K562 (cell line): Measurements from ENCODE around the gene PAX8. TPM values are rescaled to one million over a fixed set of nuclear protein-coding genes. Genes with fewer than 3 reads are reported as not detected.

Experiments
- ATAC-seq: fragments of 200-7000 bp; cut with Tn5 transposase; 3 replicates; pipeline ENCODE4 v1.9.1; 2020; ENCODE audit warnings: moderate library complexity
- BruUV-seq: library from RNA; stranded (reverse); fragments of 400-500 nt; replicated peaks from 2 replicates; lab custom pipeline; 2021; lab: Mats Ljungman, UMichigan
- CTCF ChIA-PET: fragments of 300-600 bp; formaldehyde crosslinking; extraction: SDS; loops from one replicate; lab custom pipeline; 2021; ENCODE audit warnings: low intra/inter-chr PET ratio; lab: Yijun Ruan, JAX
- POLR2A ChIA-PET: fragments of 300-600, 350-650 bp; sonication (Branson Sonifier 250); formaldehyde crosslinking; extraction: SDS; loops from one replicate; lab custom pipeline; 2021; ENCODE audit warnings: antibody characterized with exemption, inconsistent platforms; lab: Yijun Ruan, JAX
- DNase-seq, 4 experiments: peaks; one replicate each; pipeline versions ENCODE4 v3.0.0 to v3.0.0-alpha.2; 2011 to 2018; ENCODE audit warnings: low spot score in 3 of 4, mixed read lengths in 3 of 4; ENCODE audit errors: extremely low read depth in 1 of 4
- FAIRE-seq: peaks from 2 replicates; lab custom pipeline; 2011; peaks lifted over from hg19 to GRCh38; lab: Jason Lieb, UNC
- H2AFZ ChIP-seq: 2 replicates; pipeline ENCODE4 v1.6.0; 2011; ENCODE audit warnings: low read depth, low read length, control low read depth, inconsistent platforms
- H3K27ac ChIP-seq: fragments of 200-600 bp; 3 replicates; pipeline ENCODE4 v1.8.0; 2011; ENCODE audit warnings: low read depth, mild to moderate bottlenecking, control low read depth, inconsistent platforms, low read length, moderate library complexity, mixed read lengths; ENCODE audit errors: extremely low read depth
- H3K27me3 ChIP-seq, 2 experiments: fragments of 300-600 bp in 1 of 2; 2 replicates in 1 of 2; 3 replicates in 1 of 2; pipeline versions ENCODE4 v1.6.0 to v1.8.0; 2011; ENCODE audit warnings: inconsistent platforms in 2 of 2, low read length in 2 of 2, mild to moderate bottlenecking in 1 of 2, mixed read lengths in 1 of 2, moderate library complexity in 1 of 2; ENCODE audit not compliant: control insufficient read depth in 2 of 2, insufficient read depth in 2 of 2
- H3K36me3 ChIP-seq: fragments of 300-600 bp; 3 replicates; pipeline ENCODE4 v1.8.0; 2011; ENCODE audit warnings: mild to moderate bottlenecking, low read length, inconsistent platforms; ENCODE audit not compliant: control insufficient read depth, insufficient read depth
- H3K4me1 ChIP-seq, 2 experiments: fragments of 200-600 bp in 1 of 2; replicated peaks in 1 of 2; 2 replicates in 1 of 2; 3 replicates in 1 of 2; pipeline versions ENCODE4 v1.5.1 to v1.8.0; 2011; ENCODE audit warnings: inconsistent platforms in 2 of 2, low read length in 2 of 2, mild to moderate bottlenecking in 1 of 2, mixed read lengths in 1 of 2, moderate library complexity in 1 of 2; ENCODE audit not compliant: control insufficient read depth in 2 of 2, insufficient read depth in 2 of 2
- H3K4me2 ChIP-seq: 2 replicates; pipeline ENCODE4 v1.6.1; 2011; ENCODE audit warnings: low read length, control low read depth, inconsistent platforms, mixed read lengths; ENCODE audit not compliant: insufficient read depth
- H3K4me3 ChIP-seq: fragments of 200-600 bp; sonication (generic), shearing (Covaris generic); 2 replicates; pipeline ENCODE4 v1.5.1; 2016; ENCODE audit warnings: control low read depth, inconsistent platforms
- H3K79me2 ChIP-seq: fragments of 200-600 bp; 3 replicates; pipeline ENCODE4 v1.8.0; 2011; ENCODE audit warnings: low read length, inconsistent platforms; ENCODE audit not compliant: control insufficient read depth, insufficient read depth
- H3K9ac ChIP-seq, 2 experiments: 2 replicates each; pipeline versions ENCODE4 v1.6.0 to v1.6.1; 2011; ENCODE audit warnings: low read depth in 2 of 2, low read length in 2 of 2, control low read depth in 1 of 2, inconsistent platforms in 1 of 2, mild to moderate bottlenecking in 1 of 2, mixed read lengths in 1 of 2; ENCODE audit not compliant: insufficient read depth in 1 of 2
- H3K9me1 ChIP-seq: one replicate; pipeline ENCODE4 v1.6.0; 2011; ENCODE audit warnings: inconsistent platforms, mild to moderate bottlenecking, low read length, moderate library complexity; ENCODE audit not compliant: control insufficient read depth, insufficient read depth
- H3K9me3 ChIP-seq: replicated peaks from 2 replicates; pipeline ENCODE4 v1.5.1; 2011; ENCODE audit warnings: low read depth, low read length, inconsistent platforms; ENCODE audit not compliant: control insufficient read depth, insufficient read depth
- H4K20me1 ChIP-seq: replicated peaks from 2 replicates; pipeline ENCODE4 v1.6.1; 2011; ENCODE audit warnings: low read length, inconsistent platforms, mixed read lengths; ENCODE audit not compliant: control insufficient read depth, insufficient read depth
- BACH1 ChIP-seq: fragments of 200-800 bp; sonication (Bioruptor generic); IDR thresholded peaks from 2 replicates; pipeline ENCODE4 v1.6.1; 2016; ENCODE audit warnings: missing genetic modification characterization, missing compliant biosample characterization
- BRD4 ChIP-seq: fragments of 200-600 bp; sonication (generic); IDR thresholded peaks from 2 replicates; pipeline ENCODE4 v1.6.1; 2017; ENCODE audit warnings: inconsistent platforms
- FOXJ3 ChIP-seq: sonication (generic); formaldehyde crosslinking; IDR thresholded peaks from 2 replicates; pipeline ENCODE4 v1.4.0; 2020; ENCODE audit warnings: mild to moderate bottlenecking, missing genetic modification reagents
- HMGN3 ChIP-seq: IDR thresholded peaks from 2 replicates; pipeline ENCODE4 v1.6.1; 2011; ENCODE audit warnings: borderline replicate concordance, low read depth, mild to moderate bottlenecking, mixed read lengths, low read length; ENCODE audit not compliant: insufficient read length; ENCODE audit errors: extremely low read depth
- NFE2L1 ChIP-seq: fragments of 450-650 bp; IDR thresholded peaks from 2 replicates; pipeline ENCODE4 v1.6.1; 2016; ENCODE audit warnings: missing genetic modification characterization, low read depth, mild to moderate bottlenecking, missing compliant biosample characterization, moderate library complexity, borderline replicate concordance
- NFYB ChIP-seq: IDR thresholded peaks from 2 replicates; pipeline ENCODE4 v1.6.1; 2011; ENCODE audit warnings: mild to moderate bottlenecking, moderate library complexity; ENCODE audit not compliant: insufficient read length; ENCODE audit errors: extremely low read depth
- SMAD3 ChIP-seq: fragments of 450-650 bp; formaldehyde crosslinking; conservative IDR thresholded peaks from 2 replicates; pipeline ENCODE4 v1.4.0; 2020; ENCODE audit warnings: mild to moderate bottlenecking
- SMAD4 ChIP-seq: fragments of 250-450 bp; sonication (Bioruptor Pico); conservative IDR thresholded peaks from 2 replicates; pipeline ENCODE4 v1.8.0; 2021; ENCODE audit warnings: inconsistent platforms, mild to moderate bottlenecking, moderate library complexity
- SMARCA5 ChIP-seq: fragments of 450-650 bp; IDR thresholded peaks from 2 replicates; pipeline ENCODE4 v1.6.1; 2016
- SRF ChIP-seq, 2 experiments: fragments of 250-450, 450-650 bp in 1 of 2; sonication (Bioruptor Pico) in 1 of 2; sonication (generic) in 1 of 2; formaldehyde crosslinking; IDR thresholded peaks; 2 replicates each; pipeline versions ENCODE4 v1.5.0 to v1.5.1; 2020 to 2022; ENCODE audit warnings: mild to moderate bottlenecking in 1 of 2, missing genetic modification reagents in 1 of 2
- TEAD2 ChIP-seq: fragments of 450-650 bp; IDR thresholded peaks from 2 replicates; pipeline ENCODE4 v1.6.1; 2016; ENCODE audit warnings: missing genetic modification characterization, control low read depth, missing compliant biosample characterization
- TRIM28 ChIP-seq: fragments of 450-650 bp; IDR thresholded peaks from 2 replicates; pipeline ENCODE4 v1.6.1; 2017
- ZNF124 ChIP-seq: sonication (generic); formaldehyde crosslinking; IDR thresholded peaks from 2 replicates; pipeline ENCODE4 v1.8.1; 2022; ENCODE audit warnings: missing genetic modification reagents
- WGBS: fragments of 100-300 bp; shearing (Covaris generic); methylation state at CpG from one replicate; pipeline ENCODE4 v1.1.6; 2016; ENCODE audit warnings: low coverage, mixed read lengths; ENCODE audit not compliant: insufficient coverage; ENCODE audit errors: missing lambda C conversion rate; 5-methylcytosine and 5-hydroxymethylcytosine counted together
- in situ Hi-C: fragments of 300-500 bp; cut with MboI; formaldehyde crosslinking; loops from 4 replicates; pipeline ENCODE4 v1.15.0; 2018; ENCODE audit warnings: inconsistent platforms, mixed read lengths
- intact Hi-C: fragments of 100-400 bp; cut with micrococcal nuclease; formaldehyde crosslinking; loops from 2 replicates; pipeline ENCODE4 v1.14.2; 2022
- polyA plus RNA-seq, 8 experiments: library from polyadenylated mRNA; depleted of rRNA in 4 of 8; stranded (reverse) in 5 of 8; unstranded in 3 of 8; fragments of >200 nt; fragmentation: Nextera tagmentation in 2 of 8; fragmentation: Illumina TruSeq in 1 of 8; extraction: Ambion mirVana in 2 of 8; extraction: Trizol in 1 of 8; gene quantifications; 2 replicates each; pipeline versions ENCODE4 v1.2.1 to v1.2.3, GENCODE V29; 2011 to 2014; ENCODE audit warnings: inconsistent platforms in 1 of 8, missing spikeins in 1 of 8
- total RNA-seq, 7 experiments: library from RNA; depleted of rRNA in 6 of 7; stranded (reverse); fragments of >200 nt in 6 of 7; fragmentation: Illumina TruSeq in 2 of 7; extraction: Trizol in 2 of 7; gene quantifications; 2 replicates each; pipeline versions ENCODE4 v1.2.1 to v1.2.3, GENCODE V29; 2011 to 2021; ENCODE audit warnings: low replicate concordance in 1 of 7
- TF ChIP-seq, protein P1 (sequence below): sonication (generic); formaldehyde crosslinking; IDR thresholded peaks from 2 replicates; pipeline ENCODE4 v1.4.0; 2020; ENCODE audit warnings: mild to moderate bottlenecking, missing genetic modification reagents
- TF ChIP-seq, protein P2 (sequence below): fragments of 450-650 bp; IDR thresholded peaks from 2 replicates; pipeline ENCODE4 v1.6.1; 2017; ENCODE audit warnings: antibody characterized with exemption
- TF ChIP-seq, protein P3 (sequence below): sonication (generic); formaldehyde crosslinking; IDR thresholded peaks from 2 replicates; pipeline ENCODE4 v1.5.0; 2020; ENCODE audit warnings: missing genetic modification reagents

The PAX8 gene
- total and polyA plus RNA-seq, 9 of the 15 experiments (the other 6 are each of a cell fraction or from before 2014, with no cell fraction given): 0.13 to 2.1 (median 0.51) TPM

DNA sequence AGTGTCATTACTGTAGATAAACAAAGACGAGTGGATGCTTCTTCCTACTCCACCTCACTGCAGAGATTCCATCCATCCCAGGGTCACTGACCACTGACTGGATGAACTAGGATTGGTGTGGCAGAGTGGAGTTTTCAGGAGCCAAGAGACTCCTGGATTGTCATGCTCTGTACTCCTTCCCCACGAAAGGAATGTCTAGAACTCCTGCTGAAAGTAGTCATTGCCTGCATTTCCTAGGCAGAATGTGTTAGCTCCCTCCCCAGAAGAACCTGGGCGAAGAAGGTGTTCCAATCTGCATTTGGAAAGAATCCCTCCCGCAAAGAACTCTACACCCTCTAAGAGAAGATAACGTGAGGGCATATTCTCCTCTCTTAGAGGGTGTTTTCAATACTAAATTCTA is 6.2 kb downstream of the PAX8 start:
- ChIA-PET POLR2A (interaction anchor here (1.0 kb wide), 2 partner anchors 12 to 79 kb away, joined by 3 to 5 read pairs; no protein-coding TSS in a partner anchor), CTCF (no interaction called here)
- Histone ChIP-seq H3K36me3 (no peaks in the 10 kb centered on the region), H3K9me1 (peaks cover 6% of the 10 kb centered on the region), H3K79me2 (no peaks in the 10 kb centered on the region), H3K4me1 (peaks cover 0 to 4% of the 10 kb centered on the region in 2 experiments; a peak in 2 of 5 replicates), H2AFZ (no peak overlapping the region), H3K4me3 (no peak overlapping the region), H3K4me2 (no peak overlapping the region), H4K20me1 (no peaks in the 10 kb centered on the region; the same call in 1 of the 2 replicates), H3K9ac (no peak overlapping the region), H3K27ac (no peak overlapping the region), H3K27me3 (peaks cover 16 to 20% of the 10 kb centered on the region in 2 experiments; a peak in 4 of 5 replicates)
- intact Hi-C loops (no loop called here), in situ Hi-C loops (no loop called here)
- no peak for DNase-seq
- ATAC-seq: no peak
- 0% methylated on average over 5 of the region's 5 CpGs for WGBS
- TF ChIP-seq FOXJ3 (CRISPR knock-in tag): no peak
- no peak for TF ChIP-seq SRF (CRISPR knock-in tag; IDR thresholded peaks at IDR 0.05)
- TF ChIP-seq, protein P1, sequence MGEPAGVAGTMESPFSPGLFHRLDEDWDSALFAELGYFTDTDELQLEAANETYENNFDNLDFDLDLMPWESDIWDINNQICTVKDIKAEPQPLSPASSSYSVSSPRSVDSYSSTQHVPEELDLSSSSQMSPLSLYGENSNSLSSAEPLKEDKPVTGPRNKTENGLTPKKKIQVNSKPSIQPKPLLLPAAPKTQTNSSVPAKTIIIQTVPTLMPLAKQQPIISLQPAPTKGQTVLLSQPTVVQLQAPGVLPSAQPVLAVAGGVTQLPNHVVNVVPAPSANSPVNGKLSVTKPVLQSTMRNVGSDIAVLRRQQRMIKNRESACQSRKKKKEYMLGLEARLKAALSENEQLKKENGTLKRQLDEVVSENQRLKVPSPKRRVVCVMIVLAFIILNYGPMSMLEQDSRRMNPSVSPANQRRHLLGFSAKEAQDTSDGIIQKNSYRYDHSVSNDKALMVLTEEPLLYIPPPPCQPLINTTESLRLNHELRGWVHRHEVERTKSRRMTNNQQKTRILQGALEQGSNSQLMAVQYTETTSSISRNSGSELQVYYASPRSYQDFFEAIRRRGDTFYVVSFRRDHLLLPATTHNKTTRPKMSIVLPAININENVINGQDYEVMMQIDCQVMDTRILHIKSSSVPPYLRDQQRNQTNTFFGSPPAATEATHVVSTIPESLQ (CRISPR knock-in tag): no peak
- TF ChIP-seq, protein P2, sequence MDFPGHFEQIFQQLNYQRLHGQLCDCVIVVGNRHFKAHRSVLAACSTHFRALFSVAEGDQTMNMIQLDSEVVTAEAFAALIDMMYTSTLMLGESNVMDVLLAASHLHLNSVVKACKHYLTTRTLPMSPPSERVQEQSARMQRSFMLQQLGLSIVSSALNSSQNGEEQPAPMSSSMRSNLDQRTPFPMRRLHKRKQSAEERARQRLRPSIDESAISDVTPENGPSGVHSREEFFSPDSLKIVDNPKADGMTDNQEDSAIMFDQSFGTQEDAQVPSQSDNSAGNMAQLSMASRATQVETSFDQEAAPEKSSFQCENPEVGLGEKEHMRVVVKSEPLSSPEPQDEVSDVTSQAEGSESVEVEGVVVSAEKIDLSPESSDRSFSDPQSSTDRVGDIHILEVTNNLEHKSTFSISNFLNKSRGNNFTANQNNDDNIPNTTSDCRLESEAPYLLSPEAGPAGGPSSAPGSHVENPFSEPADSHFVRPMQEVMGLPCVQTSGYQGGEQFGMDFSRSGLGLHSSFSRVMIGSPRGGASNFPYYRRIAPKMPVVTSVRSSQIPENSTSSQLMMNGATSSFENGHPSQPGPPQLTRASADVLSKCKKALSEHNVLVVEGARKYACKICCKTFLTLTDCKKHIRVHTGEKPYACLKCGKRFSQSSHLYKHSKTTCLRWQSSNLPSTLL: no peak
- no peak for TF ChIP-seq NFYB
- TF ChIP-seq TEAD2 (tag): no peak
- TF ChIP-seq HMGN3: no peak
- TF ChIP-seq TRIM28: no peak
- TF ChIP-seq BRD4: no peak
- TF ChIP-seq, protein P3, sequence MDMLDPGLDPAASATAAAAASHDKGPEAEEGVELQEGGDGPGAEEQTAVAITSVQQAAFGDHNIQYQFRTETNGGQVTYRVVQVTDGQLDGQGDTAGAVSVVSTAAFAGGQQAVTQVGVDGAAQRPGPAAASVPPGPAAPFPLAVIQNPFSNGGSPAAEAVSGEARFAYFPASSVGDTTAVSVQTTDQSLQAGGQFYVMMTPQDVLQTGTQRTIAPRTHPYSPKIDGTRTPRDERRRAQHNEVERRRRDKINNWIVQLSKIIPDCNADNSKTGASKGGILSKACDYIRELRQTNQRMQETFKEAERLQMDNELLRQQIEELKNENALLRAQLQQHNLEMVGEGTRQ: no peak
- TF ChIP-seq BACH1 (tag): no peak
- no peak for TF ChIP-seq ZNF124 (CRISPR knock-in tag)
- no peak for TF ChIP-seq SMAD3 (CRISPR knock-in tag)
- no peak for TF ChIP-seq NFE2L1 (tag)
- no peak for TF ChIP-seq SMARCA5
- no peak for TF ChIP-seq SMAD4 (CRISPR knock-in tag)
- TF ChIP-seq, all 486 proteins: peak for 0
- BruUV-seq: no TSS peak
- FAIRE-seq: no peak
- no peaks in the 10 kb centered on the region for H3K9me3 ChIP-seq
